HG03066 (cell line): ENCODE data around the gene RNF38.
"Not testable (repeated sequence)": the region's sequence is repeated elsewhere in the genome, so short reads cannot be mapped to it uniquely, and the experiment has no call there.

ENCODE experiments used
- ATAC-seq: cut with Tn5 transposase; IDR thresholded peaks from one replicate; pipeline ENCODE4 v1.9.1; 2021; ENCODE audit warnings: low read depth; ENCODE audit not compliant: unreplicated experiment

Gene RNF38

DNA sequence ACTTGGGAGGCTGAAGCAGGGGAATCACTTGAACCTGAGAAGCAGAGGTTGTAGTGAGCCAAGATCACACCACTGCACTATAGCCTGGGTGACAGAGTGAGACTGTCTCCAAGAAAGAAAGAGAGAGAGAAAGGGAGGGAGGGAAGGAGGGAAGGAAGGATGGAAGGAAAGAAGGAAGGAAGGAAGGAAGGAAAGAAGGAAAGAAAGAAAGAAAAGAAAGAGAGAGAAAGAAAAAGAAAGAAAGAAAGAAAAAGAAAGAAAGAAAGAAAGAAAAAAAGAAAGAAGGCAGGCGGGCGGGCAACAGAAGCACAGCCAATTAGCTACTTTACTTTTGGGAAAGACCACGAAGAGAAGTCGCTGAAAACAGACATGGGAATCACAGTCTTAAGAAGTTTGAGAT is 9.0 kb upstream of the RNF38 start:
- ATAC-seq, result not testable (repeated sequence)

DNA sequence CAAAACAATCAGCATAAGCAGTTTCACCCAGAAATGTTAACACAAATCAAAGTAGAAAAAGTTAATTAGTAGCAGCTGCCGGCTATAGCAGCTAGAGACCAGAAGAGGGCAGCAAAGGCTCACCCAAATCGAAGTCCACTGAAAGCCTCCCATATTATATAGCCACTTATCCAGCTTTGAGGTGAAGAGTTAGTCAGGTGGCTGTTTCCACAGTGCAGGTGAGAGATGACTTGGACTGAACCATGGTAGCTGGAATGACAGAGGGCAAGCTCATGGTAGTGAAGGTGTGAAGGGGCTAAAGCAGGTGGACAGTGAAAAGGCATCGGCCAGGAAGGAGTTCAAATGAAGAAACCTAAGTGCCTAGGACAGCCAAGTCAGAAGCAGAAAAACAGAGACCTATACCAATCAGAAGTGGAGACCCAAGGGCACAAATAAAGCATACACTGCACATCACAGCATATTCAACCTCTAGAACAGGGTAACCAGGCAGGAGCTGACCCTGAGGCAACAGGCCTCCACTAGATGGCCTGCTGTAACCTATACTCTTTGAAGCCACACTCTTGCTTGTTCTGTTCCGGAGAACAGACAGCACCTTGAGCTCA is 7.2 kb upstream of the RNF38 start:
- ATAC-seq, result no peak

GRCh38 chr9:36402536-36402935 is 2.5 kb upstream of the RNF38 start:
- no peak for ATAC-seq

DNA sequence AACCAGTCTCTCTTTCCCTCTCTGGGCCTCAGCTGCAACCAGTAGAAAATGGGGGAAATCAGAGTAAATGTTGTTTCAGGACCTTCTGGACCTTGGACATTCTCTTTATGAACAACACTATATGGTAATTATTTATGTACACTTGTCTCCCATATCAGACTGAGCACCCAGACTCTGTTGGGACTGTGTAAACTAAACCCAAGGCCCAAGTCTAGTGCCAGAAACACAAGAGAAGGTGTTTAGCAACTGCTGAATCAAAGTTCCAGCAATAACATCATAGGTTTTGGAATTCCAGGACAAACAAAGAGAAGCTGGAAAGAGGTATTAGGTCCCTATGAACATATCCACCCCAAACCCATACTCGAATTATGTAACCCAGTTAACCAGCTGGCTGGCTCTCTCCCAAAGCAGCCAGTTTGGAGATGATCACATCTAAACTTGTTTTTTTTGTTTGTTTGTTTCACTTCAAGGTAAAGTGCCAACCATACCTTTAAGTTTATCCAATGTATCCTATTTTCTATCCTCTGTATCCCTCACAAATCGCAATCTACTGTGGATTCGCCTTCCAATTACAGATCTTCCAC is 1.9 kb upstream of the RNF38 start:
- no peak for ATAC-seq

- ATAC-seq, result peak; percentile 60
These were observed 1.2 kb upstream of the RNF38 start for GRCh38 chr9:36401164-36401740.

DNA sequence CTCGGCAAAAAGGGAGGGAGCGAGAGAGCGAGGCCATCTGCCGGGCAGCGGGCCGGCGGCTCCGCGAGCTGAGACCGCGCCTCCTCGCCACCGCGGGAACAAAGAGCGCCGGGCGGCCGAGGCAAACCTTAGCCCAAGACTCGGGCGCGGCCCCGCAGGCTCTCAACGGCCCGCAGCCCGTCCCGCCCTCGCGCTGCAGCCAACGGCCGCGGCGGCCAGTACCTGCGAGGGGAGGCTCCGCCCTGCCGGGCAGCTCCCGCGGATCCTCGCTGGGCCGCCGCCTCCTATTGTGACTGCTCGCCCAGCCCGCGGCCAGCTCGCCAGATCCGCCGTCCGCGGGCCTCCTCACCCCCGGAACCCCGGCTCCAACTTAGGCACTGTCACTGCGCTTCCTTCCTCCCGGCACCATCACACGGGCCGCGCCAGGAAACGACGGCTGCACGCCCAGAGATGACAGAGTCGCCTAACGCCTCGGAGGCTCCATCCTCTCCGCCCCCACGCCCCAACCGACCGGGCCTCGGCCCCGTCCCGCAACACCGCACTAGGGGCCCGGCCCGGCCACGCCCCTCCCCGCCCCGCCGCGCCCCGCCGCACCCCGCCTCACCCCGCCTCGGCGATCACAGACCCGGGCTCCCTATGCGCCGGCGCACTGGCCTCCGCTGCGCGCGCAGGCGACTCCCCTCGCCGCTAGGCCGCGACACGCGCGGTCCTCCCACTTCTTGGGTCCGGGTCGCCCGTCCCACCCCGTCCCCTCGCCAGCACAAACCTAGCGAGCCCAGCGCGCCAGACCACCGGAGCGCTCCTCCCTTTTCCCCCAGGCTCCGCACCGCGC is 479 bp upstream of the RNF38 start:
- ATAC-seq, result peak; percentile 62

GRCh38 chr9:36398745-36399144 is 1.3 kb downstream of the RNF38 start:
- no peak for ATAC-seq

- no peak for ATAC-seq
These were observed 3.1 kb downstream of the RNF38 start for GRCh38 chr9:36396985-36397384.

GRCh38 chr9:36392489-36392888 is 7.6 kb downstream of the RNF38 start:
- no peak for ATAC-seq

- no peak for ATAC-seq
These were observed 10.5 kb downstream of the RNF38 start for GRCh38 chr9:36389590-36389989.

DNA sequence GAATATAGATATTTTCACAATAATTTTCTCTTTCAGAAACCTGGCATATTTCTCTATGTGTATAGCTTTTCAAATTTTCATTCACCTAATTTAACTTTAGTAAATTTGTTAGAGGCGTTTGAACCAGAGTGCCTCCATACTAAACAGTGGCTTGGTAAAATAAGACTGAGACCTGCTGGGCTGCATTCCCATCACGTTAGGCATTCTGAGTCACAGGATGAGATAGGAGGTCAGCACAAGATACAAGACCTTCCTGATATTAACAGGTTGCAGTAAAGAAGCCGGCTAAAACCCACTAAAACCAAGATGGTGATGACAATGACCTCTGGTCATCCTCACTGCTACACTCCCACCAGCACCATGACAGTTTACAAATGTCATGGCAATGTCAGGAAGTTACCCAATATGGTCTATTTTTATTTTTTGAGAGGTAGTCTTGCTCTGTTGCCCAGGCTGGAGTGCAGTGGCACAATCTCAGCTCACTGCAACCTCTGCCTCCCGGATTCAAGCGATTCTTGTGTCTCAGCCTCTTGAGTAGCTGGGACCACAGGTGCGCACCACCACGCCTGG is 13.6 kb downstream of the RNF38 start:
- ATAC-seq, result not testable (repeated sequence)

- no peak for ATAC-seq
These were observed 17.6 kb downstream of the RNF38 start for GRCh38 chr9:36382484-36382883.

- ATAC-seq, result no peak
These were observed 35.5 kb downstream of the RNF38 start for GRCh38 chr9:36364577-36364976.

- no peak for ATAC-seq
These were observed 36.6 kb downstream of the RNF38 start for GRCh38 chr9:36363448-36363847.

- ATAC-seq, result no peak
These were observed 41.6 kb downstream of the RNF38 start for GRCh38 chr9:36358486-36358885.

DNA sequence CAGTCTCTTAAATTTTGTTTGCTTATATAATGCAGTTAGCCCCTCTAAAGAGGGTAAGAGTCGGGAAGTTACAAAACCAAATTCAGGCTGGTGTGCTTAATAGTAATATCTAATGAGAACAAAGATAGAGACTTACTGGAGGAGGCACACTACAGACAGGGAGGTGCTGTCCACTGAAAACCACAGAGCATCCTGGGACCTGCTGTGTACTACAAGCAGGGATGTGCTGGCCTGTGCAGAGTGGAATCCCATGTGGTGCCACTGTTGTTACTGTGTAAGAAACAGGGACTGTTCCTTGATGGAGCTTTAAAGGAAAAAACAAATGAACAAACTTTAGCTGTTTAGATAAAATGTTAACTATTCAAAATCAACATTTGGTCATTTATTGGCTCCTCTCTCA is 42.4 kb downstream of the RNF38 start:
- no peak for ATAC-seq

DNA sequence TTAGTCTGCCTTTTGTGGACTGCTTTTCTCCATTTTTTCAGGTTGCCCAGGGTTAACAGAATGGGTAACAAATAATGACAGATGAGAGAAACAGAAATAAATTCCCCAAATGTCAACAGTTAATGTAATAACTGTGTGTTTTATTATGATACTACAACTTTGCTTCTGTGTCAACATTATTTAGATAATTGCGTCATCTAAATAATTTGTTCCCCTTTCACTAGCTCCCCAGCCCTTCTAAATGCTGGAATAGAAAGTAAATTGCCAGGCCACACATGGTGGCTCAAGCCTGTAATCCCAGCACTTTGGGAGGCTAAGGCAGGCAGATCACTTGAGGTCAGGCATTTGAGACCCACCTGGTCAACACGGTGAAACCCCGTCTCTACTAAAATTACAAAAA is 53.5 kb downstream of the RNF38 start:
- no peak for ATAC-seq

- ATAC-seq, result no peak
These were observed 54.8 kb downstream of the RNF38 start for GRCh38 chr9:36345103-36345846.

GRCh38 chr9:36341936-36342577 is 58.0 kb downstream of the RNF38 start:
- no peak for ATAC-seq

DNA sequence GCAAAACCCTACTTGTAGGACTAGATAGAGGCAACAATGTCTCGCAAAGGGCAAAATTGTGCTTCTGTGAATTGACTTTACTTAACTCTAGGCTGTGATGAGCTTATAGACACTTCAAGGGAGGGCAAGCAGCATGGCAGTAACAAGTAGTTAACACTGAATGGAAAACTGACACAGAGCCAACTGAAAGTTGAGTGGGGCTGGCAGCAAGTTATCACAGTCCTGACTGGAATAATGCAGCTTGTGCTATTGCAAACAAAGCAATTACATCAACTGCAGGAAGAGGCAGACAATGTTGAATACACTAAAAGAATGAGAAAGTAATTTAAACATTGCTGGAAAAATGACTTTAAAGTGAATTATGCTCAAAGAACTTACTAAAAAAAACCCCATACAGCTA is 62.2 kb downstream of the RNF38 start:
- ATAC-seq, result no peak
